K562 (cell line): ENCODE results near the gene ACOD1. TPM values are rescaled to one million over a fixed set of nuclear protein-coding genes. Genes with fewer than 3 reads are reported as not detected.
A peak's percentile ranks its signal among the peaks of the same experiment; 100 is the strongest.

Experiments used
- ATAC-seq: fragments of 200-7000 bp; cut with Tn5 transposase; 3 replicates; pipeline ENCODE4 v1.9.1; 2020; ENCODE audit warnings: moderate library complexity
- BruUV-seq: library from RNA; stranded (reverse); fragments of 400-500 nt; replicated peaks from 2 replicates; lab custom pipeline; 2021; lab: Mats Ljungman, UMichigan
- CTCF ChIA-PET: fragments of 300-600 bp; formaldehyde crosslinking; extraction: SDS; loops from one replicate; lab custom pipeline; 2021; ENCODE audit warnings: low intra/inter-chr PET ratio; lab: Yijun Ruan, JAX
- POLR2A ChIA-PET: fragments of 300-600, 350-650 bp; sonication (Branson Sonifier 250); formaldehyde crosslinking; extraction: SDS; loops from one replicate; lab custom pipeline; 2021; ENCODE audit warnings: antibody characterized with exemption, inconsistent platforms; lab: Yijun Ruan, JAX
- DNase-seq, 4 experiments: peaks; one replicate each; pipeline versions ENCODE4 v3.0.0 to v3.0.0-alpha.2; 2011 to 2018; ENCODE audit warnings: low spot score in 3 of 4, mixed read lengths in 3 of 4; ENCODE audit errors: extremely low read depth in 1 of 4
- FAIRE-seq: peaks from 2 replicates; lab custom pipeline; 2011; peaks lifted over from hg19 to GRCh38; lab: Jason Lieb, UNC
- H2AFZ ChIP-seq: 2 replicates; pipeline ENCODE4 v1.6.0; 2011; ENCODE audit warnings: low read depth, low read length, control low read depth, inconsistent platforms
- H3K27ac ChIP-seq: fragments of 200-600 bp; 3 replicates; pipeline ENCODE4 v1.8.0; 2011; ENCODE audit warnings: low read depth, mild to moderate bottlenecking, control low read depth, inconsistent platforms, low read length, moderate library complexity, mixed read lengths; ENCODE audit errors: extremely low read depth
- H3K27me3 ChIP-seq, 2 experiments: fragments of 300-600 bp in 1 of 2; 2 replicates in 1 of 2; 3 replicates in 1 of 2; pipeline versions ENCODE4 v1.6.0 to v1.8.0; 2011; ENCODE audit warnings: inconsistent platforms in 2 of 2, low read length in 2 of 2, mild to moderate bottlenecking in 1 of 2, mixed read lengths in 1 of 2, moderate library complexity in 1 of 2; ENCODE audit not compliant: control insufficient read depth in 2 of 2, insufficient read depth in 2 of 2
- H3K36me3 ChIP-seq: fragments of 300-600 bp; 3 replicates; pipeline ENCODE4 v1.8.0; 2011; ENCODE audit warnings: mild to moderate bottlenecking, low read length, inconsistent platforms; ENCODE audit not compliant: control insufficient read depth, insufficient read depth
- H3K4me1 ChIP-seq, 2 experiments: fragments of 200-600 bp in 1 of 2; replicated peaks in 1 of 2; 2 replicates in 1 of 2; 3 replicates in 1 of 2; pipeline versions ENCODE4 v1.5.1 to v1.8.0; 2011; ENCODE audit warnings: inconsistent platforms in 2 of 2, low read length in 2 of 2, mild to moderate bottlenecking in 1 of 2, mixed read lengths in 1 of 2, moderate library complexity in 1 of 2; ENCODE audit not compliant: control insufficient read depth in 2 of 2, insufficient read depth in 2 of 2
- H3K4me2 ChIP-seq: 2 replicates; pipeline ENCODE4 v1.6.1; 2011; ENCODE audit warnings: low read length, control low read depth, inconsistent platforms, mixed read lengths; ENCODE audit not compliant: insufficient read depth
- H3K4me3 ChIP-seq: fragments of 200-600 bp; sonication (generic), shearing (Covaris generic); 2 replicates; pipeline ENCODE4 v1.5.1; 2016; ENCODE audit warnings: control low read depth, inconsistent platforms
- H3K79me2 ChIP-seq: fragments of 200-600 bp; 3 replicates; pipeline ENCODE4 v1.8.0; 2011; ENCODE audit warnings: low read length, inconsistent platforms; ENCODE audit not compliant: control insufficient read depth, insufficient read depth
- H3K9ac ChIP-seq, 2 experiments: 2 replicates each; pipeline versions ENCODE4 v1.6.0 to v1.6.1; 2011; ENCODE audit warnings: low read depth in 2 of 2, low read length in 2 of 2, control low read depth in 1 of 2, inconsistent platforms in 1 of 2, mild to moderate bottlenecking in 1 of 2, mixed read lengths in 1 of 2; ENCODE audit not compliant: insufficient read depth in 1 of 2
- H3K9me1 ChIP-seq: one replicate; pipeline ENCODE4 v1.6.0; 2011; ENCODE audit warnings: inconsistent platforms, mild to moderate bottlenecking, low read length, moderate library complexity; ENCODE audit not compliant: control insufficient read depth, insufficient read depth
- H3K9me3 ChIP-seq: replicated peaks from 2 replicates; pipeline ENCODE4 v1.5.1; 2011; ENCODE audit warnings: low read depth, low read length, inconsistent platforms; ENCODE audit not compliant: control insufficient read depth, insufficient read depth
- H4K20me1 ChIP-seq: replicated peaks from 2 replicates; pipeline ENCODE4 v1.6.1; 2011; ENCODE audit warnings: low read length, inconsistent platforms, mixed read lengths; ENCODE audit not compliant: control insufficient read depth, insufficient read depth
- CGGBP1 ChIP-seq: fragments of 250-450 bp; sonication (Bioruptor Pico); IDR thresholded peaks from 2 replicates; pipeline ENCODE4 v1.9.0; 2021; ENCODE audit warnings: mild to moderate bottlenecking
- ZBTB26 ChIP-seq: fragments of 450-650 bp; formaldehyde crosslinking; IDR thresholded peaks from 2 replicates; pipeline ENCODE4 v1.4.0; 2022; ENCODE audit warnings: missing genetic modification characterization
- WGBS: fragments of 100-300 bp; shearing (Covaris generic); methylation state at CpG from one replicate; pipeline ENCODE4 v1.1.6; 2016; ENCODE audit warnings: low coverage, mixed read lengths; ENCODE audit not compliant: insufficient coverage; ENCODE audit errors: missing lambda C conversion rate; 5-methylcytosine and 5-hydroxymethylcytosine counted together
- in situ Hi-C: fragments of 300-500 bp; cut with MboI; formaldehyde crosslinking; loops from 4 replicates; pipeline ENCODE4 v1.15.0; 2018; ENCODE audit warnings: inconsistent platforms, mixed read lengths
- intact Hi-C: fragments of 100-400 bp; cut with micrococcal nuclease; formaldehyde crosslinking; loops from 2 replicates; pipeline ENCODE4 v1.14.2; 2022
- polyA plus RNA-seq, 8 experiments: library from polyadenylated mRNA; depleted of rRNA in 4 of 8; stranded (reverse) in 5 of 8; unstranded in 3 of 8; fragments of >200 nt; fragmentation: Nextera tagmentation in 2 of 8; fragmentation: Illumina TruSeq in 1 of 8; extraction: Ambion mirVana in 2 of 8; extraction: Trizol in 1 of 8; gene quantifications; 2 replicates each; pipeline versions ENCODE4 v1.2.1 to v1.2.3, GENCODE V29; 2011 to 2014; ENCODE audit warnings: inconsistent platforms in 1 of 8, missing spikeins in 1 of 8
- total RNA-seq, 7 experiments: library from RNA; depleted of rRNA in 6 of 7; stranded (reverse); fragments of >200 nt in 6 of 7; fragmentation: Illumina TruSeq in 2 of 7; extraction: Trizol in 2 of 7; gene quantifications; 2 replicates each; pipeline versions ENCODE4 v1.2.1 to v1.2.3, GENCODE V29; 2011 to 2021; ENCODE audit warnings: low replicate concordance in 1 of 7
- TF ChIP-seq, protein P1 (sequence below): fragments of 250-450 bp; sonication (Bioruptor Pico); IDR thresholded peaks from 2 replicates; pipeline ENCODE4 v1.8.0; 2022; ENCODE audit warnings: inconsistent platforms, mild to moderate bottlenecking, moderate library complexity, borderline replicate concordance

Gene ACOD1
- total and polyA plus RNA-seq, 9 of the 15 experiments (the other 6 are each of a cell fraction or from before 2014, with no cell fraction given) = not detected

DNA sequence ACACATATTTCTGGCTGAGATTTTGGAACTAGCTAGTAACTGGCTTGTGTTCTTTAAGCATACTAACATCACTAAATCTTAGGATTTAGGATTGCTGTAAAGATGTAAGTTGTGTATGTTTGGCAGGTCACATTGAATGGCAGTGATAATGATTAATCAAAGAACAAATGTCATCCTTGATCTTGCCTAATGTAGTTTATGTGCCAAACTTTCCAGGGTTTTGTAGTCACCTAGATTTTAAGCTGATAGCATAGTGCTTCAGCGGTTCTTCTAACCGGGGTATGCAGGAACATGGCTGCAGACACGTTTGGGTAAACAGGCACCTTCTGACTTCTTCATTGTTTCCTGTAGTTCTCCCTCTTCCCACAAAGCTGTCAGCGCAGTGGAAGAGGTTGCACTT lies 53.2 kb downstream of the ACOD1 start:
- Histone ChIP-seq H3K4me2 (no peak overlapping the region), H3K4me1 (no peaks in the 10 kb centered on the region), H3K79me2 (no peaks in the 10 kb centered on the region; the same call in 2 of the 3 replicates), H2AFZ (no peak overlapping the region), H3K9ac (no peak overlapping the region), H3K9me1 (no peaks in the 10 kb centered on the region), H3K9me3 (no peaks in the 10 kb centered on the region), H3K27me3 (no peaks in the 10 kb centered on the region), H4K20me1 (no peaks in the 10 kb centered on the region), H3K27ac (no peak overlapping the region), H3K36me3 (peaks cover 49% of the 10 kb centered on the region), H3K4me3 (no peak overlapping the region)
- ChIA-PET POLR2A (interaction anchor here (1.2 to 2.2 kb wide), 3 partner anchors 9 to 15 kb away, joined by 3 to 9 read pairs (median 5); no protein-coding TSS in a partner anchor), CTCF (no interaction called here)
- 74% methylated on average over 4 of the region's 4 CpGs for WGBS
- no peak for ATAC-seq
- FAIRE-seq = peak; percentile 6
- no TSS peak for BruUV-seq
- TF ChIP-seq, protein P1, sequence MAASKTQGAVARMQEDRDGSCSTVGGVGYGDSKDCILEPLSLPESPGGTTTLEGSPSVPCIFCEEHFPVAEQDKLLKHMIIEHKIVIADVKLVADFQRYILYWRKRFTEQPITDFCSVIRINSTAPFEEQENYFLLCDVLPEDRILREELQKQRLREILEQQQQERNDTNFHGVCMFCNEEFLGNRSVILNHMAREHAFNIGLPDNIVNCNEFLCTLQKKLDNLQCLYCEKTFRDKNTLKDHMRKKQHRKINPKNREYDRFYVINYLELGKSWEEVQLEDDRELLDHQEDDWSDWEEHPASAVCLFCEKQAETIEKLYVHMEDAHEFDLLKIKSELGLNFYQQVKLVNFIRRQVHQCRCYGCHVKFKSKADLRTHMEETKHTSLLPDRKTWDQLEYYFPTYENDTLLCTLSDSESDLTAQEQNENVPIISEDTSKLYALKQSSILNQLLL (CRISPR knock-in tag) = no peak
- TF ChIP-seq CGGBP1 (CRISPR knock-in tag) (no peak), ZBTB26 (no peak)
- in situ Hi-C loops (no loop called here), intact Hi-C loops (loop anchor here (5.0 kb wide), 1 partner anchor 476 kb away; no protein-coding TSS in a partner anchor)
- DNase-seq = no peak
